HG03025 (cell line): ENCODE measurements around the gene MPND.

Source experiments
- ATAC-seq: cut with Tn5 transposase; IDR thresholded peaks from one replicate; pipeline ENCODE4 v1.9.1; 2021; ENCODE audit warnings: mild to moderate bottlenecking, moderate library complexity; ENCODE audit not compliant: unreplicated experiment, low FRiP score

Gene MPND

GRCh38 chr19:4363571-4364304 is 20.4 kb downstream of the MPND start:
- no peak for ATAC-seq

- no peak for ATAC-seq
Measured at GRCh38 chr19:4365341-4365740, 22.0 kb downstream of the MPND start.

- no peak for ATAC-seq
Measured at GRCh38 chr19:4365791-4366665, 22.7 kb downstream of the MPND start.

- ATAC-seq = no peak
Measured at GRCh38 chr19:4366666-4367335, 23.4 kb downstream of the MPND start.

GRCh38 chr19:4367336-4367723 is 24.0 kb downstream of the MPND start:
- no peak for ATAC-seq

- no peak for ATAC-seq
Measured at GRCh38 chr19:4367781-4368127, 24.4 kb downstream of the MPND start.

GRCh38 chr19:4368128-4368820 is 24.9 kb downstream of the MPND start:
- no peak for ATAC-seq

GRCh38 chr19:4369109-4369887 is 25.9 kb downstream of the MPND start:
- ATAC-seq = no peak

GRCh38 chr19:4369888-4370260 is 26.5 kb downstream of the MPND start:
- ATAC-seq = no peak

- no peak for ATAC-seq
Measured at GRCh38 chr19:4370418-4371041, 27.2 kb downstream of the MPND start.

GRCh38 chr19:4371247-4372164 is 28.1 kb downstream of the MPND start:
- no peak for ATAC-seq

- no peak for ATAC-seq
Measured at GRCh38 chr19:4372165-4373012, 29.0 kb downstream of the MPND start.

GRCh38 chr19:4373013-4373367 is 29.6 kb downstream of the MPND start:
- ATAC-seq = no peak

- ATAC-seq = no peak
Measured at GRCh38 chr19:4373601-4374497, 30.5 kb downstream of the MPND start.

- ATAC-seq = no peak
Measured at GRCh38 chr19:4374498-4375163, 31.3 kb downstream of the MPND start.
